Stimulated activated naive CD8-positive, alpha-beta T cell treated with anti-CD3 and anti-CD28 coated beads, Interleukin-15, amount 100 ng/mL, for 72 hours (primary cell): Measurements from ENCODE around the gene UBE2R2.
"Not testable (repeated sequence)": the region's sequence is repeated elsewhere in the genome, so short reads cannot be mapped to it uniquely, and the experiment has no call there.

ENCODE experiments used
- ATAC-seq: fragments of 150-1000 bp; cut with Tn5 transposase; 2 replicates; pipeline ENCODE4 v1.10.0; 2021; ENCODE audit warnings: mild to moderate bottlenecking, moderate library complexity
- DNase-seq, 2 donors: peaks; one replicate each; pipeline ENCODE4 v3.0.0; 2021 to 2022
- H3K27ac Mint-ChIP-seq, 2 donors: one replicate each; pipeline ENCODE4 v1.8.0; 2022; ENCODE audit warnings: mild to moderate bottlenecking in 2 of 2, mixed read lengths in 2 of 2, moderate library complexity in 2 of 2
- H3K27me3 Mint-ChIP-seq: one replicate; pipeline ENCODE4 v1.8.0; 2022; ENCODE audit warnings: mixed read lengths
- H3K4me1 Mint-ChIP-seq: one replicate; pipeline ENCODE4 v1.8.0; 2022; ENCODE audit warnings: mild to moderate bottlenecking, mixed read lengths
- H3K4me3 Mint-ChIP-seq, 2 donors: one replicate each; pipeline ENCODE4 v1.8.0; 2022; ENCODE audit warnings: mild to moderate bottlenecking in 2 of 2, mixed read lengths in 2 of 2, moderate library complexity in 1 of 2
- H3K9me3 Mint-ChIP-seq, 2 donors: one replicate each; pipeline ENCODE4 v1.8.0; 2022; ENCODE audit warnings: mixed read lengths in 2 of 2

Gene UBE2R2

GRCh38 chr9:33793496-33793895 is 23.5 kb upstream of the UBE2R2 start:
- not testable (repeated sequence) for DNase-seq, H3K27ac Mint-ChIP-seq, ATAC-seq

GRCh38 chr9:33794560-33794959 is 22.4 kb upstream of the UBE2R2 start:
- Mint-ChIP-seq H3K9me3 (no peaks in the 10 kb centered on the region), H3K4me1 (peaks cover 6% of the 10 kb centered on the region), H3K4me3 (no peak overlapping the region), H3K27ac (no peak overlapping the region), H3K27me3 (peaks cover 23% of the 10 kb centered on the region)
- DNase-seq: no peak
- ATAC-seq: peak; percentile 84

More at GRCh38 chr9:33793496-33793895, 23.5 kb upstream of the UBE2R2 start:
- not testable (repeated sequence) for H3K4me1 Mint-ChIP-seq, H3K9me3 Mint-ChIP-seq, H3K4me3 Mint-ChIP-seq
- H3K27me3 Mint-ChIP-seq: peaks cover 18% of the 10 kb centered on the region

GRCh38 chr9:33795281-33795680 is 21.7 kb upstream of the UBE2R2 start, which contains the start of gene PRSS3:
TSS of gene PRSS3 (plus strand) at chr9:33795561. CDS start at chr9:33795574, 13 bp downstream.
- Mint-ChIP-seq H3K4me3 (no peak within 1 kb of the TSS), H3K4me1 (peaks cover 6% of the 10 kb centered on the region), H3K27me3 (peaks cover 23% of the 10 kb centered on the region), H3K9me3 (no peaks in the 10 kb centered on the region), H3K27ac (peak within 1 kb of the TSS in 1 of 2 donors; percentile 36)
- no peak for ATAC-seq
- DNase-seq: no peak

GRCh38 chr9:33795819-33796218 is 21.1 kb upstream of the UBE2R2 start:
- DNase-seq (no peak), ATAC-seq (no peak)
- Mint-ChIP-seq H3K27me3 (peaks cover 23% of the 10 kb centered on the region), H3K9me3 (no peaks in the 10 kb centered on the region), H3K27ac (peak overlapping the region in 1 of 2 donors; percentile 36), H3K4me3 (no peak overlapping the region), H3K4me1 (peaks cover 6% of the 10 kb centered on the region)

- peaks cover 23% of the 10 kb centered on the region for H3K27me3 Mint-ChIP-seq
- ATAC-seq, H3K4me1 Mint-ChIP-seq, DNase-seq, H3K4me3 Mint-ChIP-seq, H3K27ac Mint-ChIP-seq, H3K9me3 Mint-ChIP-seq: not testable (repeated sequence)
These were observed 20.3 kb upstream of the UBE2R2 start for GRCh38 chr9:33796679-33797078.

GRCh38 chr9:33797837-33798236 is 19.1 kb upstream of the UBE2R2 start:
- Mint-ChIP-seq H3K4me3 (no peak overlapping the region), H3K27ac (no peak overlapping the region), H3K27me3 (peaks cover 23% of the 10 kb centered on the region), H3K9me3 (no peaks in the 10 kb centered on the region), H3K4me1 (peaks cover 6% of the 10 kb centered on the region)
- ATAC-seq: no peak
- no peak for DNase-seq

- Mint-ChIP-seq H3K4me3 (no peak overlapping the region), H3K4me1 (peaks cover 6% of the 10 kb centered on the region), H3K27me3 (peaks cover 23% of the 10 kb centered on the region), H3K9me3 (no peaks in the 10 kb centered on the region), H3K27ac (no peak overlapping the region)
- no peak for ATAC-seq
- no peak for DNase-seq
These were observed 18.4 kb upstream of the UBE2R2 start for GRCh38 chr9:33798545-33798944.

- H3K4me1 Mint-ChIP-seq: peaks cover 6% of the 10 kb centered on the region
These were observed 16.8 kb upstream of the UBE2R2 start for GRCh38 chr9:33799928-33800704.

GRCh38 chr9:33800886-33801285 is 16.1 kb upstream of the UBE2R2 start:
- ATAC-seq: no peak
- DNase-seq: no peak
- no peaks in the 10 kb centered on the region for H3K4me1 Mint-ChIP-seq

More at GRCh38 chr9:33799928-33800704, 16.8 kb upstream of the UBE2R2 start:
- DNase-seq: no peak
- Mint-ChIP-seq H3K4me3 (no peak overlapping the region), H3K27ac (no peak overlapping the region), H3K27me3 (peaks cover 23% of the 10 kb centered on the region), H3K9me3 (no peaks in the 10 kb centered on the region)
- no peak for ATAC-seq

GRCh38 chr9:33801943-33802500 is 14.9 kb upstream of the UBE2R2 start:
- not testable (repeated sequence) for ATAC-seq, H3K27ac Mint-ChIP-seq, H3K9me3 Mint-ChIP-seq, DNase-seq, H3K4me3 Mint-ChIP-seq, H3K4me1 Mint-ChIP-seq
- peaks cover 14% of the 10 kb centered on the region for H3K27me3 Mint-ChIP-seq

More at GRCh38 chr9:33800886-33801285, 16.1 kb upstream of the UBE2R2 start:
- H3K27ac Mint-ChIP-seq: no peak overlapping the region
- H3K27me3 Mint-ChIP-seq: peaks cover 15% of the 10 kb centered on the region
- no peaks in the 10 kb centered on the region for H3K9me3 Mint-ChIP-seq
- no peak overlapping the region for H3K4me3 Mint-ChIP-seq

- not testable (repeated sequence) for H3K27me3 Mint-ChIP-seq, H3K4me1 Mint-ChIP-seq, H3K4me3 Mint-ChIP-seq, DNase-seq, ATAC-seq, H3K9me3 Mint-ChIP-seq, H3K27ac Mint-ChIP-seq
These were observed 12.8 kb upstream of the UBE2R2 start for GRCh38 chr9:33804196-33804595.

- not testable (repeated sequence) for H3K27me3 Mint-ChIP-seq, H3K9me3 Mint-ChIP-seq, DNase-seq, H3K4me1 Mint-ChIP-seq, H3K4me3 Mint-ChIP-seq, ATAC-seq, H3K27ac Mint-ChIP-seq
These were observed 9.8 kb upstream of the UBE2R2 start for GRCh38 chr9:33807156-33807555.

- not testable (repeated sequence) for ATAC-seq
These were observed 8.0 kb upstream of the UBE2R2 start for GRCh38 chr9:33808979-33809322.

GRCh38 chr9:33809506-33809905 is 7.5 kb upstream of the UBE2R2 start:
- DNase-seq: no peak
- no peak for ATAC-seq
- Mint-ChIP-seq H3K27ac (no peak overlapping the region), H3K4me3 (no peak overlapping the region), H3K9me3 (no peaks in the 10 kb centered on the region), H3K4me1 (peaks cover 12% of the 10 kb centered on the region), H3K27me3 (peaks cover 11% of the 10 kb centered on the region)

More at GRCh38 chr9:33808979-33809322, 8.0 kb upstream of the UBE2R2 start:
- not testable (repeated sequence) for H3K4me1 Mint-ChIP-seq, H3K27ac Mint-ChIP-seq, H3K4me3 Mint-ChIP-seq, H3K9me3 Mint-ChIP-seq, DNase-seq
- H3K27me3 Mint-ChIP-seq: peaks cover 11% of the 10 kb centered on the region

GRCh38 chr9:33813712-33814641 is 3.0 kb upstream of the UBE2R2 start:
- ATAC-seq (no peak), DNase-seq (peak in 1 of 2 donors; percentile 22)
- H3K4me3 Mint-ChIP-seq: no peak overlapping the region
- peaks cover 39% of the 10 kb centered on the region for H3K4me1 Mint-ChIP-seq
- H3K27ac Mint-ChIP-seq: peak overlapping the region in 1 of 2 donors; percentile 43
- no peaks in the 10 kb centered on the region for H3K9me3 Mint-ChIP-seq
- peaks cover 11% of the 10 kb centered on the region for H3K27me3 Mint-ChIP-seq
